ENCODE results near the gene ATP2B2. TPM values are rescaled to one million over a fixed set of nuclear protein-coding genes. Genes with fewer than 3 reads are reported as not detected.

The ATP2B2 gene
- total RNA-seq, 4 donors from 2014 or later, result 0.86 to 2.2 (median 1.0) TPM; not detected in 1

GRCh38 chr3:10468613-10469354, 36.6 kb downstream of the ATP2B2 start:
- no peak for DNase-seq (ENCODE audit: low spot score in 2 of 2)
- WGBS, result 47% methylated on average over 13 of the region's 13 CpGs
- no peak for TF ChIP-seq POLR2AphosphoS5 (IDR thresholded peaks at IDR 0.05)
- no peak overlapping the region for H3K27ac ChIP-seq
- H3K36me3 ChIP-seq, result no peaks in the 10 kb centered on the region
- no peaks in the 10 kb centered on the region for H3K9me3 ChIP-seq
- no peak overlapping the region for H3K4me3 ChIP-seq
- H3K4me1 ChIP-seq, result no peaks in the 10 kb centered on the region
- peaks cover 50% of the 10 kb centered on the region for H3K27me3 ChIP-seq

GRCh38 chr3:10467904-10468612, 37.3 kb downstream of the ATP2B2 start:
- no peaks in the 10 kb centered on the region for H3K9me3 ChIP-seq
- WGBS, result 56% methylated on average over 10 of the region's 11 CpGs
- no peak overlapping the region for H3K27ac ChIP-seq
- no peaks in the 10 kb centered on the region for H3K4me1 ChIP-seq
- no peak for DNase-seq (ENCODE audit: low spot score in 2 of 2)
- peaks cover 44% of the 10 kb centered on the region for H3K27me3 ChIP-seq
- no peaks in the 10 kb centered on the region for H3K36me3 ChIP-seq
- no peak overlapping the region for H3K4me3 ChIP-seq
- TF ChIP-seq CTCF (IDR thresholded peaks at IDR 0.05) (no peak), POLR2AphosphoS5 (IDR thresholded peaks at IDR 0.05) (no peak), POLR2A (IDR thresholded peaks at IDR 0.05) (no peak), EP300 (IDR thresholded peaks at IDR 0.05) (no peak)

GRCh38 chr3:10467204-10467603, 38.2 kb downstream of the ATP2B2 start:
- no peaks in the 10 kb centered on the region for H3K4me1 ChIP-seq
- 91% methylated on average over 5 of the region's 5 CpGs for WGBS

GRCh38 chr3:10466186-10466585, 39.2 kb downstream of the ATP2B2 start:
- TF ChIP-seq POLR2AphosphoS5 (IDR thresholded peaks at IDR 0.05) (no peak), EP300 (IDR thresholded peaks at IDR 0.05) (no peak), CTCF (IDR thresholded peaks at IDR 0.05) (no peak), POLR2A (IDR thresholded peaks at IDR 0.05) (no peak)
- Histone ChIP-seq H3K27ac (no peak overlapping the region), H3K9me3 (no peaks in the 10 kb centered on the region), H3K4me3 (no peak overlapping the region), H3K36me3 (no peaks in the 10 kb centered on the region), H3K4me1 (no peaks in the 10 kb centered on the region), H3K27me3 (peaks cover 30% of the 10 kb centered on the region)
- DNase-seq (ENCODE audit: low spot score in 2 of 2), result no peak
- 48% methylated on average over 5 of the region's 5 CpGs for WGBS

More at GRCh38 chr3:10467204-10467603, 38.2 kb downstream of the ATP2B2 start:
- Histone ChIP-seq H3K27me3 (peaks cover 36% of the 10 kb centered on the region), H3K9me3 (no peaks in the 10 kb centered on the region), H3K36me3 (no peaks in the 10 kb centered on the region), H3K4me3 (no peak overlapping the region), H3K27ac (no peak overlapping the region)
- DNase-seq (ENCODE audit: low spot score in 2 of 2), result no peak
- no peak for TF ChIP-seq POLR2A (IDR thresholded peaks at IDR 0.05)

GRCh38 chr3:10465161-10465560, 40.2 kb downstream of the ATP2B2 start:
- WGBS, result 75% methylated on average over 1 of the region's 1 CpG
- TF ChIP-seq POLR2AphosphoS5 (IDR thresholded peaks at IDR 0.05) (no peak), EP300 (IDR thresholded peaks at IDR 0.05) (no peak), POLR2A (IDR thresholded peaks at IDR 0.05) (no peak), CTCF (IDR thresholded peaks at IDR 0.05) (no peak)
- Histone ChIP-seq H3K36me3 (no peaks in the 10 kb centered on the region), H3K27ac (no peak overlapping the region), H3K9me3 (no peaks in the 10 kb centered on the region), H3K4me1 (no peaks in the 10 kb centered on the region), H3K4me3 (no peak overlapping the region), H3K27me3 (peaks cover 19% of the 10 kb centered on the region)
- no peak for DNase-seq (ENCODE audit: low spot score in 2 of 2)
